ENCODE data around the gene ADK.

GRCh38 chr10:74587109-74587854, 436.3 kb downstream of the ADK start:
- TF ChIP-seq POLR2A (IDR thresholded peaks at IDR 0.05) (no peak), CTCF (IDR thresholded peaks at IDR 0.05) (no peak), POLR2AphosphoS5 (IDR thresholded peaks at IDR 0.05) (no peak)

Measured in stomach (tissue), 4 donors.